HG02642 (cell line): Measurements from ENCODE around the gene CGRRF1.

ENCODE experiments used
- ATAC-seq: cut with Tn5 transposase; IDR thresholded peaks from one replicate; pipeline ENCODE4 v1.9.1; 2021; ENCODE audit warnings: mild to moderate bottlenecking; ENCODE audit not compliant: unreplicated experiment, poor library complexity

CGRRF1 gene

DNA sequence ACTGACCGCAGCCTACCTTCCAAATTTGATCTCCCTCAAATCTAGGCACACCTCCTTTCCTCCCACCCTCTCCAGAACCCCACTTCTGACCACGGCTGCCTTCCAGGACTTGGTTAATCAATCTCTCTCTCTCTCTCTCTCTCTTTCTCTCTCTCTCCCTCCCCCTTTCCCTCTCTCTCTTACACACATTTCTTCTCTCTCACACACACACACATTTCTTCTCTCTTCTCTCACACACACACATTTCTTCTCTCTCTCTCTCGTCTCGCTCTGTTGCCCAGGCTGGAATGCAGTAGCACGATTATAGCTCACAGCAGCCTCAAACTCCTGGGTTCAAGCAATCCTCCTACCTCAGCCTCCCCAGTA, 20.4 kb upstream of the CGRRF1 start:
- peak; percentile 13 for ATAC-seq

- ATAC-seq = no peak
Measured at GRCh38 chr14:54489731-54490444, 19.8 kb upstream of the CGRRF1 start.

- ATAC-seq = no peak
Measured at GRCh38 chr14:54490445-54491175, 19.1 kb upstream of the CGRRF1 start.

GRCh38 chr14:54493293-54493692, 16.4 kb upstream of the CGRRF1 start:
- ATAC-seq = no peak

DNA sequence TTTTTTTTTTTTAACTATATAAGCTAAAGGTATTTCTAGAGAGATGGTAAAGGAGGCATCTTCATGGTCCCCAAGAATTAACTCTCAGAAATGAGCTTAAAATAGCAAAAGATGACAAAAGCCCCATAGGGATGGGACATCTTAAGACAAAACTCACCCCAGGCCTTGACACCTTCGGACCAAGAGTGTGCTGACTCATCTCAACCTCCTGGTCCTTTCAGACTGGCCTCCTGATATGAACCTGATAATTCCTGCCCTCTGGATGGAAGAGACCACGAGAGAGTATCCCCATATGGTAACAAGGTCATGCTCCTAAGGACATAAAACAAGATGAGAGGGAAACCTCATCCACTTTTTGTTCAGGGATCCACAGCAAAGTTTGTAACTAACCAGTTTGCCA, 12.5 kb upstream of the CGRRF1 start:
- no peak for ATAC-seq

DNA sequence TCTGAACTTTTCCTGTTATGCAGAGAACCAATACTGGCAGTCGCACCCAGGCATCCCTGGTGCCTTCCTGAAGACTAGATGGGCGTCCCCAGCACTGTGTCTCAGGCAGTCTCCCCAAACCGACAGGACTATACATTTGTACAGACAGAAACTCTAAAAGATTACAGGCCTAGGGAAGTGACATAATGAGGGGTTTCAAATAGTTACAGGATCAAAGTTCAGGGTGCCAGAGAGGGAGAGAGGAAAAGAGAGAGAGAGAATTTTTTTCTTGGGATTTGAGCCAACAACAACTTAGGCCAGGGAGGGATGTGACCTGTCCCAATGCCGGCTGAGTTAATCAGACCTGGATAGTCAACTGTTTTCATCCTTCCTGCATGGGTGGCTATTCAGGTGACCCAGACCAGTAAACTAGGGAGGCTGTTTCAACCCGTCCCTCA, 11.6 kb upstream of the CGRRF1 start:
- no peak for ATAC-seq

DNA sequence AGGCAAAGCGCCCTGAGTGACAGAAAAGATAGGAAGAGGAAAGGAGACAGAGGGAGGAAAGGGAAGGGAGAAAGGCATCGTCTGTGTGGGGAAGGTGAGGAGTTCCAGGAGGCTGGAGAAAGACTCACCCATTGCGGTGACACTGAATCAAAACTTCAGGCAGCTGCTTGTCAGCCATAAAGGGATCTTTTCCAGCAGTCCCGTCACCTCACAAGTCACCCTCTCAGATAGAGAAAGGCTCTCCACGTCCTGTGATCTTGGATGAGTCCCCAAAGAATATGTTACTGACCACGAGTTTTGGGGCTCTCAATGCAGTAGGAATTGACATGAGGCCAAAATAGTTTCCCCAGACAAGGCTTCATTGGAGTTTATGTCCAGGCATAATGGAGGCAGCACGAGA, 11.1 kb upstream of the CGRRF1 start:
- ATAC-seq = no peak

- ATAC-seq = no peak
Measured at GRCh38 chr14:54500744-54501143, 9.0 kb upstream of the CGRRF1 start.

GRCh38 chr14:54501480-54501879, 8.2 kb upstream of the CGRRF1 start:
- ATAC-seq = no peak

- ATAC-seq = no peak
Measured at GRCh38 chr14:54502602-54503001, 7.1 kb upstream of the CGRRF1 start.

GRCh38 chr14:54503486-54503885, 6.2 kb upstream of the CGRRF1 start:
- no peak for ATAC-seq

DNA sequence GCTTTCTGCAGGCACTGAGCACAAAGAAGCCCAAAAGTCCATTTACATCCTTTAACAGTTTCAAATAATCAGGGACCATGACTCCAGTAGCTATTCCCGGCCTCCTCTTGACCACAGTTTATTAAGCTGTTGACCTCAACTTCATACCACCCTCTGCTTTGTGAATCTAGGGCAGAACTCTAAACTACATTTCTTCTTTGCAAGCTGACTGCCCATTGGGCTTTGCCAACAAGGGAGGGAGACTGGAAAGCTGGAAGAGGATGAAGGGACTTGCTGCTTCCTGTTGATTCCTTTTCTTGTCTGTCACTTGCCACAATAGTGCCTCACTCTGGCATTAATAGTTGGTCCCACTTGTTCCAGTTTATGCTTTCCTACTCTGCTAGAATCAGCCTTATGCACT, 2.7 kb downstream of the CGRRF1 start:
- ATAC-seq = no peak

DNA sequence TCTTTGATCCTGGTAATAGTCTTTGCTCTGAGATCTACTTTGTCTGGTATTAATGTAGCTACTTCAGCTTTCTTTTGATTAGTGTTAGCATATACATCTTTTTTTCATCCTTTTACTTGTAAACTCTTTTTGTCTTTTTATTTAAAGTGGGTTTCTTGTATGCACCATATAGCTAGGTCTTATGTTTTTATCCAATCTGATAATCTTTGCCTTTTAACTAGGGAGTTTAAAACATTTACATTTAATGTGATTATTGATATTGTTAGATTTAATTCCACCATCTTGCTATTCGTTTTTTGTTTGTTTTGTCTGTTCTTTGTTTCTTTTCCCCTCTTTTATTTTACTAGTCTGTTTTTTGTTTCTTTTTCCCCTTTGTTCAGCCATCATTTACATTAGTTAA, 6.0 kb downstream of the CGRRF1 start:
- no peak for ATAC-seq

GRCh38 chr14:54516709-54517108, 7.0 kb downstream of the CGRRF1 start:
- ATAC-seq = no peak

DNA sequence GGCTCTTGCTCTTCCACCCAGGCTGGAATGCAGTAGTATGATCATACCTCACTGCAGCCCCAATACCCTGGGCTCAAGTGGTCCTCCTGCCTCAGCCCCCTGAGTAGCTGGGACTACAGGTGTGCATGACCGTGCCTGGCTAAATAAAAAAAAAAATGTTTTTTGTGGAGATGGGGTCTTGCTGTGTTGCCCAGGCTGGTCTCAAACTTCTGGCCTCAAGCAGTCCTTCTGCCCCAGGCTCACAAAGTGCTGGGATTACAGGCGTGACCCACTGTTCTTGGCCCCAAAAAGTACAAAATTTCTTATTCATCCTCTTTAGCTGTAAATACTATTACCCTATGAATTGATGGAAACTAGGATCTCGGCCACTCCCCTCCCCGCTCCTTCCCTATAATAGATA, 14.7 kb downstream of the CGRRF1 start:
- no peak for ATAC-seq

- ATAC-seq = no peak
Measured at GRCh38 chr14:54528973-54529372, 19.3 kb downstream of the CGRRF1 start.

DNA sequence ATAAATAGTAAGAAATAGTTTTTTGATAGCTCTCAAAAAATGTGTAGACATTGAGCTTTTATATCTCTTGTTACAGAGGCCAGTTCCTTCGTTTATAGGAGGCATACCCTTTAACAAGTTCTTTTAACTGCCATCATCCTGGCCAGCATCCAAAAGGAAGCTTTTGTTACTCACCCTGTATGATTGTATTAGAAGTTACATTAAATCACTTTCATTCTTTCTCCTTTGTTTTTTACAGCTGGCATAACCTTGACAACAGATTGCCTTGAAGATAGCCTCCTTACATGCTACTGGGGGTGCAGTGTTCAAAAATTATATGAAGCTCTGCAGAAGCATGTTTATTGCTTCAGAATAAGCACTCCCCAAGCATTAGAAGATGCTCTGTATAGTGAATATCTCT, 20.1 kb downstream of the CGRRF1 start:
- ATAC-seq = no peak

- ATAC-seq = peak; percentile 97
Measured at GRCh38 chr14:54532111-54533012, 22.7 kb downstream of the CGRRF1 start.

DNA sequence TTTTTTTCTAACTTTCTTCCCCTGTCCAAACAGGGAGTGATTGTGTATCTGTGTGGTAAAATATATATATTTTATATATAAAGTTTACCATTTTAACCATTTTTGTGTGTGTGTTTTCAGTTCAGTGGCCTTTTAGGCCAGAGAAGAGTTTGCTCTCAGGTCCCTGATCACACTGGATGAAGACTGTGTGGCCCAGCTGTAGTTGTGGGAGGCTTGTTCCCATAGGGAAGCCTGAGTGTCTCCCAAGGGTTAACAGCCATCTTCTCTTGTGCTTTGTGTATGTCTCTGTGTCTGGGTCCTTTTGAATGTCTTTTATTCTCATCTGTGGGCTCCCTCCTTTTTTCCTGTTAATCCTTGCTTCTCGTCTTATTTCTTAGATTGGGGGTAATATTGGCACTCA, 23.4 kb downstream of the CGRRF1 start:
- no peak for ATAC-seq

GRCh38 chr14:54535126-54535525, 25.4 kb downstream of the CGRRF1 start:
- no peak for ATAC-seq

DNA sequence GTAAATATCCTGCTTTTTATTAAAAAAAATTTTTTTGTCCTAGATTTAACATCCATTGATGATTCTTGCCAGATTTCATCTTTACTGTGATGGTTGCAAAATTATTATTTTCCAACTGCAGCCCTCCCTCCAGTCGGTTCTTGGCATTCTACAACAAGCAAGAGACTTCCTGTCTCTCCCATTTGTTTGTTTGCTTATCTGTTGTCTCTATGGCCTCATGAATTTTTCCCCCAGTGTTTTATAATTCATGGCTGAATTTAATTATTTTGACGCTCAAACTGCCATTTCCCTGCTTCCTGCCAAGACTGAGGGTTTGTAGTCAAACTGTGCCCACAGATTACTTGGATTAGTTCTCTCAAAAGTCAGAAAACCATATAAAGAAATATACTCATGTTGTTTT, 25.9 kb downstream of the CGRRF1 start:
- no peak for ATAC-seq
